Kidney glomerular epithelial cell (primary cell): ENCODE results near the gene SFXN2.
"Not testable (repeated sequence)": the region's sequence is repeated elsewhere in the genome, so short reads cannot be mapped to it uniquely, and the experiment has no call there.

Source experiments
- DNase-seq: peaks from one replicate; lab custom pipeline; 2025; lab: John Stamatoyannopoulos, UW

The SFXN2 gene

DNA sequence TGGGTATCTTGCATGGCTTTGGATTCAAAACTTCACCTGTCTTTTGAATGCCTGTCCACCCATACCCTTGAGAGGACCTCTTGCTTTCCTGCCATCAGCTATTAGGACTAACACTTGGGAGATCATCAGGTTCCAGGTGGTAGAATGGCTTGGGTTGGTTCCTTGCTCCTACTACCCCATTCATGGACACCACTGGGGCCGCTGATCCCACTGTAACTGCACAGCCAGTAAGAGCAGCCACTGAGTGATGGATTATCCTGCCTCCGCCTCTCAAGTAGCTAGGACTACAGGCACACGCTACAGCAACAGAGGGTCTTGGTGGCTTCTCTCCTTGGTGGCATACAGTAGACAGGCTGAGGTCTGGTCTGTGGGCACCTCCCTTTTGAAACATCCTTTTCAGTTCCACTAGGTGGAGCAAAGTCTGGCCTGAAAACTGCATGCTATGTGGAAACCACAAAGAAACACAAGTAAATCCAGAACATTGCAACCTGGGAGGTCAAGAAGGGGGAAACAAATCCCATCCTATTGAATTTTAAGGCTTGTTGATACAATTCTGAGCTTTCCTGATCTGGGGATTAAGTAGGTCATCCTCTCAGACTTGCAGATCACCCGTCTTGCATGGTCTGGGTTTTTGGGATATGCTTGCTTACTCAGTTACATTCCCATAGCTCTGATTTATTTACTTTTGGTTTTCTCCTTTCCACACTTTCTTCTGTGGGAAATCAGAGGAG, 38.7 kb downstream of the SFXN2 start:
- peak; percentile 59 for DNase-seq

DNA sequence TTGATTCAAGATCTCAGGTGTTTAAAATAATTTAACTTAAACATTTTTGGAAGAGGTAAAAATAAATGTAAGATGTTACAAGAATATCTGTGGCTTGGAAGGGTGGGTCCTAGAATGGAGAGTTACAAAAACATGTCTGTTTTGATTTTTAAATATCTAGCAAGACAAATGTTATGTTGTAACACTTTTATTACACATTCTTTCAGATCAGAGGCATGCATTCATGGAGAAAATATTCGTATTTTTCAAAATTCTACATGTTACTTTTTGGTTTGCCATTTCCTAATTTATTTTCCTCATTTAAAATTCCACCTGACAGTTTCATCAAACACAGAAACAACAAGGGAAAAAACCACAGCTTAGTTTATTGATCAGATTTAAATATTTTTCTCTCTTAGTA, 39.3 kb downstream of the SFXN2 start:
- DNase-seq, result no peak

DNA sequence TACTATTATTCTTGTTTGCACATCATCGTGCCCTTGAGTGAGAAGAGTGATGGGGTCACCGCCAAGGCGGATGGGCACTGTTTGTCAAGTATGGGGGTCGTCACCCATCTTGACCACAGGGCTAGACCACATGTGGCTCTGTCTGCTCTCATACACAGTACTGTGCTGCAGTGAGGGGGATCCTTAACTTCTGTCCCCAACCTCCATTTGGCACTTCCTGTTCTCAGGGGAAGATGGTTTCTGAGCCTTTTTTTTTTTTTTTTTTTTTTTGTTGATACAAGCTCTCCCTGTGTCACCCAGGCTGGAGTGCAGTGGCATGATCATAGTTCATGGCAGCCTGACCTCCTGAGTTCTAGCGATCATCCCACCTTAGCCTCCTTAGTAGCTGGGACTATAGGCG, 42.9 kb downstream of the SFXN2 start:
- DNase-seq, result no peak

GRCh38 chr10:102758240-102758932, 44.0 kb downstream of the SFXN2 start:
- no peak for DNase-seq

DNA sequence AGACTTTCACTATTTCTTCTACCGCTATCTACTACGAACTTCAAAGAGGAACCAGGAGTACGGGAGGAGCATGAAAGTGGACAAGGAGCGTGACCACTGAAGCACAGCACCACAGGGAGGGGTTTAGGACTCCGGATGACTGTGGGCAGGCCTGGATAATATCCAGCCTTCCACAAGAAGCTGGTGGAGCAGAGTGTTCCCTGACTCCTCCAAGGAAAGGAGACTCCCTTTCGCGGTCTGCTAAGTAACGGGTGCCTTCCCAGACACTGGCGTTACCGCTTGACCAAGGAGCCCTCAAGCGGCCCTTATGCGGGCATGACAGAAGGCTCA, 44.5 kb downstream of the SFXN2 start:
- DNase-seq, result not testable (repeated sequence)

GRCh38 chr10:102759497-102760210, 45.2 kb downstream of the SFXN2 start:
- no peak for DNase-seq

DNA sequence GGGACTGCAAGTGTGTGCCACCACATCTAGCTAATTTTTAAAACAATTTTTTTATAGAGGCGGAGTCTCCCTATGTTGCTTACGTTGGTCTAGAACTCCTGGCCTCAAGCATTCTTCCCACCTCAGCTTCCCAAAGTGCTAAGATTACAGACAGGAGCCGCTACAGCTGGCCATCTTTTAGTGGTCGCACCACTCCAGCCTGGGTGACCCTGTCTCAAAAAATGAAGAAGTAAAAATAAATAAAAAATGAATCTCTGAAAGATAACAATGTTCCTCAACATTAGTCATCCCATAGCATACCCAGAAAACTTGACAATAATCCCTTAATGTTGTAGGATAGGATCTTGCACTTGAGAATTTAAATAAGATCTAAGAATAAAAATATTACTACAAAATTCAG, 47.5 kb downstream of the SFXN2 start:
- no peak for DNase-seq

DNA sequence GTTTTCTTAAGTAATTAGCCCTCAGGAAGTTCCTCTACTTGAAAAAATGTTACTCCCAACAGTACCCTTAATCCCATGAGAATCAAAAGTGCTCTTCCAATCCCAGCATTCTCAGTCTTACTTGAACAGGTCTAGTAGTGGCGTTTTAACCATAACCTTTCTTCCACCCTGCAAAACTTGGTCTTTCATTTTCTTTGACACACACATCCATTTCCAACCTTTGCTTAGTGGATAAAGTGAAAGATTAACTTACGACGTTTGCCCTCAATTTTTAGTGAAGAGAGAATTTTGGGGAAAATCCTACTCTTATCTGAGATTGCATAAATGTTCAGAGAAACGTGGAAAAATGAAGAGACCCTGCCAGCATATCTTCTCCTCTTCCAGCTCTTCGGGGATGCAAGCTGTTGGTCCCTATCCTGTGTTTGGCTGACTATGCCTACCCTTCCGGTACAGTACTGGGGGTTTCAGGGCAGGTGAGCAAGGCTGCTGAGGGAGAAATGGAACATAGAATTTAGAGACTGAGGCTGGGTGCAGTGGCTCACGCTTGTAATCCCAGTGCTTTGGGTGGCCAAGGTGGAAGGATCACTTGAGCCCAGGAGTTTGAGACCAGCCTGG, 48.1 kb downstream of the SFXN2 start:
- DNase-seq, result no peak

GRCh38 chr10:102763037-102763607, 48.7 kb downstream of the SFXN2 start:
- DNase-seq, result no peak

GRCh38 chr10:102764470-102765161, 50.2 kb downstream of the SFXN2 start:
- no peak for DNase-seq

DNA sequence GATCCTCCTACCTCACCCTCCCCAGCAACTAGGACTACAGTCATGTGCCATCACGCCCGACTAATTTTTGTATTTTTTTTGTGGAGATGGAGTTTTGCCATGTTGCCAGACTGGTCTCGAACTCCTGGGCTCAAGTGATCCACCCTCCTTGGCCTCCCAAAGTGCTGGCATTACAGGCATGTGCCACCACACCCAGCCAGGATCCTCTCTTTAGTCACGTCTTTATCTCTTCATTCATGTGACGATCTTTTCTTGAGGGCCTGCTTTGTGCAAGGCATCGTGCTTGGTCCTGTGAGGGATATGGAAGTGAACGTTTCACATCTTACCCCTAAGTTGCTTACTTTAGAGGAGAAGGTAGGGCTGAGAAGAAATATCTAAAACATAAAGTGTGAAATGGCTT, 50.9 kb downstream of the SFXN2 start:
- no peak for DNase-seq

DNA sequence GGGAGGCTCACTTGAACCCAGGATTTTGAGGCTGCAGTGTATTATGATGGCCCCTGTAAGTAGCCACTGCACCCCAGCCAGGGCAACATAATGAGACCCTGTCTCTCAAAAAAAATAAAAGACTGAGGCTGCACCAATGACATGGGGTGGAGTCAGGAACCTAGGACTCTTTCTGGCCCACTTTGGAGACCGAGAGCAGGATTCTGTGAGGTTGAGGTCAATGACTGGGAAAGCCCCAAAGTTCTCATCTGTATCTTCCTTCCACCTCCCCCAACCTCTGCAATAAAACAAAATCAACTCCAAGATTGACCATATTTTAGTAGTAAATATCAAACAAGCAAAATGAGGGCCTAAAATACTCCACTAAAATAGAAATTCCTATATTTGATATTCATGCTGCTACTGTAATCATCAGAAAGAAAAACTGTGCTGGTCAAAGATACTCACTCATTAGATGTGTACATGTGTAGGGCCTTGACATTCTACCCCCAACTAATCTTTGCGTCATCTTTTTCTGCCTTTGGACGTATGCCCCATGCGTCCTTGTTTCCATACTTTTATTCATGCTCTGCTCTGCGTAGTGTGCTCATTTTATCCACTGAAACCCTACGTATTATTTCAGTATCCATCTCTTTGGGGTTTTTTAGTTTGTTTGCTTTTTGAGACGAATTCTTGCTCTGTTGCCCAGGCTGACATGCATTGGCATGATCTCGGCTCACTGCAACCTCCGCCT, 53.2 kb downstream of the SFXN2 start:
- no peak for DNase-seq

GRCh38 chr10:102769375-102770107, 55.1 kb downstream of the SFXN2 start:
- DNase-seq, result no peak

GRCh38 chr10:102770108-102770482, 55.7 kb downstream of the SFXN2 start:
- no peak for DNase-seq

- DNase-seq, result no peak
Observed at GRCh38 chr10:102770792-102771191, 56.4 kb downstream of the SFXN2 start.

DNA sequence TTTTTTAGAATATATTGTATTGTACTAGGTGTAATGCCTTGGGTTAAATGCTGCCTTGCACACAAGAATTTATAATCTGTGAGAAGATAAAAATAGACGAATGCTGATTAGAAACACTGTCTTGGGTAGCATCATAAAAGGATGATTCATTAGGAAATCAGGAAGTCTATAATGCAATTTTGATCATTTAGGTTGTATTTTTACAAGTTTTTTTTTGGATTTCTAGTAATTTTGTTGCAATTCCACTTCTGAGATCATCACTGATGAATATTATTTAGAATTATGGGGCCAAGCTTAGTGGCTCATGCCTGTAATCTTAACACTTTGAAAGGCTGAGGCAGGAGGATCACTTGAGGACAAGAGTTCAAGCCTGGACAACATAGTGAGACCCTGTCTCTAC, 58.9 kb downstream of the SFXN2 start:
- no peak for DNase-seq

- DNase-seq, result no peak
Observed at GRCh38 chr10:102773986-102774385, 59.5 kb downstream of the SFXN2 start.

DNA sequence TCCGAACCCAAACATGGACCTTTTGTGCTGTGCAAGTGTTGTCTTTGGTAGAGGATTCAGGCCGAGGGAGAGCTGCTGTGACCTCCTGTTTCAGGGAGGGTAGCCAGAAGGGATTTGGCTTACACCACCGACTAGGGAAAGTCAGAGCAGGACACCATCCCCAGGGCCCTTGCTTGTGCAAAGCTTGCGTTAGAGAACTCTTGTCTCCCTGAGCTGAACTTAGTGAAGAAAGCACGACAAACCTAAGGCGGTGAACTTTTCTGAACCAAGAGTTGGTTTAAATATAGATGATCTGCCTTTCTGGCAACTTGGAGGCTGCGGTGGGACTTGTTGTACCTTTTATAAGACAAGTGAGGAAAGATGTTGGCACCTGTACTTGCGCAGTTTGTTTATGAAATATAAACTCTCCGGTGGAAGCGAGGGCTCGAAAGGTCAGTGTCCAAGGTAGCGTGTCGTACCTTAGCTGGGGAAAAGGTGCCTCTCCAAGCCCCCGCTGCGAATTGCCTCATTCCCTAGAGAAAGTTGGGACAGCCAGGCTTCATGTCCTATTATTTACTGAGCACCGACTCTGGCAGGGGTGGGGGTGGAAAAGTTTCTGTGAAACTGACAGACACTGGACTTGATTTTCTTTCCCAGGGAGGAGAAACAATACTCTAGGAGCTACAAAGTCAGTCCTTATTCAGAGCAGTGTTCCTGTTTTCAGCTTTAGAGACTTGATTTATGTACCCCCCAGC, 60.9 kb downstream of the SFXN2 start:
- no peak for DNase-seq

GRCh38 chr10:102775935-102776669, 61.7 kb downstream of the SFXN2 start:
- DNase-seq, result peak; percentile 82
